AG10803 (cell line): ENCODE data around the gene FAM171A2.

Experiments used
- DNase-seq: peaks from one replicate; pipeline ENCODE4 v3.0.0; 2010; ENCODE audit warnings: low read depth
- H3K4me3 ChIP-seq: 2 replicates; pipeline ENCODE4 v1.5.1; 2011; ENCODE audit warnings: mild to moderate bottlenecking, low read length, control low read depth
- TF ChIP-seq, protein P1 (sequence below): conservative IDR thresholded peaks from 2 replicates; pipeline ENCODE4 v1.5.1; 2011; ENCODE audit warnings: mild to moderate bottlenecking, low read length, control low read depth, inconsistent platforms

Gene FAM171A2

DNA sequence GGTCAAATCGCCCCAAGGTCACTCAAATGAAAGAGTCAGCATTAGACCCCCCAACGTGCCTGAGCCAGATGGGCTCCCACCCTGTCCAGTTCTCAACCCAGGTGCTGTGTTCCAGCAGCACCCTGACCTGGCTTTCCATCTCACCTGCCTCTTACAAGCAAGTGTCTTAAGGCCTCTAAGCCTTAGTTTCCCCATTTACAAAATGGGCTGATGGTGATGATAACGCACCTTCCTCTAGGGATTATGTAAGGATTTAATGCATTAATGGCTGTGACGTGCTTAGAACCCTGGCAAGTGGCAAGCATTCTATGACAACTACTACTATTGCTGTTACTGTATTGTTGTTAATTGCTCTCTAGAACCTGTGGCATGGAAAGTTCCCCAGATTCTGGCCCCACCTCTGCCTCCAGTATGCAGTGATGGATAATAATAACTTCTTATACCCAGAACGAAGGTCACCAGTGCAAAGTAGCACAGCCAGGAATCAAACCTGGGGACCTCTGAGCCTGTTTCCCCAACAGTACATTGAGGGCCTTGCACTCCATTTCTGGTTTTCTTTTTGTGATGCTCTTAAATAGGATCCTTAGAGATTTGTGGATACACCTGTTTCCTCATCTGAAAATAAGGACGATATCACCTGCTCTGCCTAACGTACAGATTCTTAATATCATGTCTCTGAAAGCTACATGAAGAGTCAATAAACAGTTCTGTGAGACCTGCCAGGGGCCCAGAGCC is 35.8 kb downstream of the FAM171A2 start:
- H3K4me3 ChIP-seq, result no peak overlapping the region
- TF ChIP-seq, protein P1, sequence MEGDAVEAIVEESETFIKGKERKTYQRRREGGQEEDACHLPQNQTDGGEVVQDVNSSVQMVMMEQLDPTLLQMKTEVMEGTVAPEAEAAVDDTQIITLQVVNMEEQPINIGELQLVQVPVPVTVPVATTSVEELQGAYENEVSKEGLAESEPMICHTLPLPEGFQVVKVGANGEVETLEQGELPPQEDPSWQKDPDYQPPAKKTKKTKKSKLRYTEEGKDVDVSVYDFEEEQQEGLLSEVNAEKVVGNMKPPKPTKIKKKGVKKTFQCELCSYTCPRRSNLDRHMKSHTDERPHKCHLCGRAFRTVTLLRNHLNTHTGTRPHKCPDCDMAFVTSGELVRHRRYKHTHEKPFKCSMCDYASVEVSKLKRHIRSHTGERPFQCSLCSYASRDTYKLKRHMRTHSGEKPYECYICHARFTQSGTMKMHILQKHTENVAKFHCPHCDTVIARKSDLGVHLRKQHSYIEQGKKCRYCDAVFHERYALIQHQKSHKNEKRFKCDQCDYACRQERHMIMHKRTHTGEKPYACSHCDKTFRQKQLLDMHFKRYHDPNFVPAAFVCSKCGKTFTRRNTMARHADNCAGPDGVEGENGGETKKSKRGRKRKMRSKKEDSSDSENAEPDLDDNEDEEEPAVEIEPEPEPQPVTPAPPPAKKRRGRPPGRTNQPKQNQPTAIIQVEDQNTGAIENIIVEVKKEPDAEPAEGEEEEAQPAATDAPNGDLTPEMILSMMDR, result no peak
- no peak for DNase-seq

DNA sequence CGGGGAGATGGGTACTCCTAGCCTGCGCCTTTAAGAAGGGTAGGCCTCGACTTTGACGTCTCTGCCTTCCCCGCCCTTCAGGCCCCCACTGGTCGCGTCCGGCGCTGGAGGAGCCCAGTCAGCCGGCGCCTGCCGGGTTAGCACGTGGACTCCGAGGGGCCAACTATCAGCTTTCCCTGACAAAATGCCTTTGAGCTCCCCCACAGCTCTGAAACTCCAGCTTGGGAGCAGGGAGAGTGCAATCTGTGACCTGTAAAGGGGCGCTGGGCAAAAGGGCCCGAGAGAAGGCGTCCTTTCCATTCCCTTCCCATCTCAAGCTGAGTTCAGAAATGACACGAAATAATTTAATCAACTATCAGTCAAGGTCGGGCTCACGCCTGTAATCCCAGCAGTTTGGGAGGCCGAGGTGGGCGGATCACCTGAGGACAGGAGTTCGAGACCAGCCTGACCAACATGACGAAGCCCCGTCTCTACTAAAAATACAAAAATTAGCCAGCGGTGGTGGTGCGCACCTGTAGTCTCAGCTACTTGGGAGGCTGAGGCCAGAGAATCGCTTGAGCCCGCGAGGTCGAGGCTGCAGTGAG is 36.7 kb downstream of the FAM171A2 start:
- peak overlapping the region; percentile 10; the same call in 1 of the 2 replicates for H3K4me3 ChIP-seq
- TF ChIP-seq, protein P1, result no peak
- DNase-seq, result peak; percentile 98

DNA sequence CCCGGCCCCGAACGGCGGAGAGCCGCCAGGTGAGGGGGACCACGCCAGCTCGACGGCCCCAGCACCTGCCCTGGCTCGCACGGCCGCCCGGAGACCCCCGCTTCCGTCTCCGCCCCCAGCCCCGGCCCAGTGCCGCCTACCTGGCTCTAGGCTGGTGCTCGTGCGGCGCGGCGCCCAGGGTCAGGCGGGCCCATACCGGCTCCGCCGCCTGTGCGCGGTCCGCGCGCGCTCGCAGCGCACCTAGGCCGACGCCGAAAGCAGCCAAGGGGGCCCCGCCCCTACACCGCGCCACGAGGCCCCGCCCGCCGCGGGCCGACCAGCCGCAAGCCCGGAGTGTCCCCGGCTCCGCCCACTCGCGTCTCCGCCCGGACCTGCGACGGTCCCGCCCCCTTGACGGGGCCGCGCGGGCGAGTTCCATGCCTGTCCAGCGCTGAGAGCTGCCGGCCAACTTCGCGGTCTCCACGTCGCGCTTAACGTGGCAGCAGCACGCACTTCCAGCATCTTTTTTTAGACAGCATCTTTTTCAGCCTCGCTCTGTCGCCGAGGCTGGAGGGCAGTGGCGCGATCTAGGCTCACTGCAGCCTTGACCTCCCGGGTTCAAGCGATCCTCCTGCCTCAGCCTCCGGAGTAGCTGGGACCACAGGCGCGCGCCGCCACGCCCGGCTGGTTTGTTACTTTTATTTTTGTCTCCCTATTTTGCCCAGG is 38.9 kb downstream of the FAM171A2 start, which contains the start of gene SLC25A39:
TSS of gene SLC25A39 (minus strand) at position 253 of the 705 bp plus-strand sequence. CDS start 1,261 bp downstream, outside the sequence.
- TF ChIP-seq, protein P1, result no peak
- DNase-seq, result peak; percentile 94
- peak within 1 kb of the TSS; percentile 77 for H3K4me3 ChIP-seq

DNA sequence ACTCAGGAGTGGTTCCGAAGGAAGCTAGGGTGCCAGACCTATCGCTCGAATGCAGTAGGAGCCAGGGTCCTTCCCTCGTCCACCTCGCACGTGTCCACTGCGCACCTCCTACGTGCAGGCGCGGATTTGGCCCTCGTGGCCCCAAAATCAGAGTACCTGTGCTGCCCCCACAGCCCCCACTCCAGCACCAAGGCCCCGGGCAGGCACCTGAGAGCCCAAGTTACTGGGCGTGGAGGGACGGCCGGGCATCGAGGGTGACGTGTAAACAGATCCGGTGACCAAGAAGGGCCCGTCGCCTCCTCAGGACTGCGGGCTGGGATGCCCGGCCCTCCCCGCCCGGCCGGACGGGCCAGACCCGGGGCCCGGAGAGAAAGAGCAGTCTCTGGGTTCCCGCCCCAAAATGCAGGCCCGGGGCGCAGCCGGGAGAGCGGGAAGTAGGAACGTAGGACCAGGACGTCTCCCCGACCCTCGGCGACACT is 39.5 kb downstream of the FAM171A2 start:
- TF ChIP-seq, protein P1, result no peak
- DNase-seq, result no peak
- peak overlapping the region; percentile 77 for H3K4me3 ChIP-seq

DNA sequence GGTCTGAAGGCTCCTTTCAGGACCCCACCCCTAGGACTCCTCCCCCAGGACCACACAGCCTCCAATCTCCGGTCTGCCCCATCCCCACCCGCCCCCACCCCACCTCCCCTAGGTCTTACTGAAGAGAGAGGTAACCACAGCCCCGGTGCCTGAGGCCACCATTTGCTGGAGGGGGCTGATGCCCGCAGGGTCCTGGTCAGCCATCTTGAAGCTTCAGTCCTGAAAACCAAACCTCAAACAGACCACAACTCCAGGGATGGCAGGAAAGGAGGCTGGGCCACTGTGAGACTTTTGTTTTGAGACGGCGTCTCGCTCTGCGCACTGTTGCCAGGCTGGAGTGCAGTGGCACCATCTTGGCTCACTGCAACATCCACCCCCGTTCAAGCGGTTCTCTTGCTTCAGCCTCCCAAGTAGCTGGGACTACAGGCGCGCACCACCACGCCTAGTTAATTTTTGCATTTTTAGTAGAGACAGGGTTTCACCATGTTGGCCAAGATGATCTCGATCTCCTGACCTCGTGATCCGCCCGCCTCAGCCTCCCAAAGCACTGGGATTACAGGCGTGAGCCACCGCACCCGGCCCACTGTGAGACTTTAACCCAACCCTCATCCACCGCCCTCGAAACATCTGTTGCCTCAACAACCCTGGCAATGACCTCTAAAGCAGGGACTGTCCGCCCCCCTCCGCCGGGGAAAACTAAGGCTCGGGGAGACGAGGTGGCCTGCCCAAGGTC is 40.1 kb downstream of the FAM171A2 start:
- TF ChIP-seq, protein P1, result no peak
- no peak for DNase-seq
- peak overlapping the region; percentile 77 for H3K4me3 ChIP-seq

DNA sequence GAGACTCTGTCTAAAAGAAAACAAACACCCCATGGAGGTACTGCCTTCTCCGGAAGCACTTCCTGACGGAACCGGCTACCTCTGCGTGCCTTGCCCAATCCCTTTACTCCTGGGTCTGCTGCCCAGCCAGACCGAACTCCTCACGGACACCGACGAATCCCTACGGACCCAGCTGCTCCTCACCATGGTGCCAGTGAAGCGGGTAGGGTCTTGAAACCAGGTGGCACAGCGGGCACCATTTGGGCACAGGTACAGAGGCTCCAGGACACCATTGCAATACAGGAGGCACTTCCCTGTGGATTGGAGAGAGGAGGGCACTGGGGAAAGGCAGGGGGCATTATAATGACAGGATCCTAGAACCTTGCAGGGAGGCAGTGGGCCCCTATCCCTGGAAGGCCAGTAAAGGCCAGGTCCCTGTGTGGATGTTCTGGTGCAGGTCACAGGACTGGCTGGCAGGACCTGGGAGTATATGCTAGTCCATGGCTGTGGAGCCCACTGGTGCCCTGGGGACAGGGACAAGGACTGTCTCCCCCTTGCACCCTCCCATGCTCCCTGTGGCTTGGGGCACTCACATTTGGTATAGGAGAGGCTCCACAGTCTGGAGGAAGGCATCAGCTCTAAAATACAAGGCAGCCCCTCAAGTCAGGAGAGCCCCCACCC is 41.3 kb downstream of the FAM171A2 start:
- no peak for DNase-seq
- TF ChIP-seq, protein P1, result no peak
- H3K4me3 ChIP-seq, result no peak overlapping the region
